CD4-positive, alpha-beta T cell treated with Interleukin-15 for 4 hours (primary cell): ENCODE measurements around the gene ZNF358.

ENCODE experiments used
- DNase-seq: peaks from one replicate; pipeline ENCODE4 v3.0.0-alpha.2; 2020; ENCODE audit warnings: low spot score

The ZNF358 gene

DNA sequence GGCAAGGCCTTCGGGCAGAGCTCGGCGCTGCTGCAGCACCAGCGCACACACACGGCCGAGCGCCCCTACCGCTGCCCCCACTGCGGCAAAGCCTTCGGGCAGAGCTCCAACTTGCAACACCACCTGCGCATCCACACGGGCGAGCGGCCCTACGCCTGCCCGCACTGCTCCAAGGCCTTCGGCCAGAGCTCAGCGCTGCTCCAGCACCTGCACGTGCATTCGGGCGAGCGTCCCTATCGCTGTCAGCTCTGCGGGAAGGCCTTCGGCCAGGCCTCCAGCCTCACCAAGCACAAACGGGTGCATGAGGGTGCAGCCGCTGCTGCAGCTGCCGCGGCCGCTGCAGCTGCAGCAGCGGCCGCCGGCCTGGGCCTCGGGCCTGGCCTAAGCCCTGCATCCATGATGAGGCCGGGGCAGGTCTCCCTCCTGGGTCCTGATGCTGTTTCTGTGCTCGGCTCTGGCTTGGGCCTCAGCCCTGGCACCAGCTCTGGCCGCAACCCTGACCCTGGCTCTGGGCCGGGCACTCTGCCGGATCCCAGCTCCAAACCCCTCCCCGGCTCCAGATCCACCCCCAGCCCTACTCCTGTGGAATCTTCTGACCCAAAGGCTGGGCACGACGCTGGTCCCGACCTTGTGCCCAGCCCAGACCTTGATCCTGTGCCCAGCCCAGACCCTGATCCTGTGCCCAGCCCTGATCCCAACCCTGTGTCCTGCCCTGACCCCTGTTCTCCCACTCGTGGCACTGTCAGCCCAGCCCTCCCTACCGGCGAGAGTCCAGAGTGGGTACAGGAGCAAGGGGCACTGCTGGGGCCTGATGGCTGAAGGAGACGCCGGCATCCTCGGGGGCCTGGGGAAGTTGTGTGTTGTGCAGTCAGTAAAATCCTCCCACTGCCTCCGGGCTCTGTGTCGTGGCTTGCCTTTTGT is 4.5 kb downstream of the ZNF358 start:
- DNase-seq: no peak

DNA sequence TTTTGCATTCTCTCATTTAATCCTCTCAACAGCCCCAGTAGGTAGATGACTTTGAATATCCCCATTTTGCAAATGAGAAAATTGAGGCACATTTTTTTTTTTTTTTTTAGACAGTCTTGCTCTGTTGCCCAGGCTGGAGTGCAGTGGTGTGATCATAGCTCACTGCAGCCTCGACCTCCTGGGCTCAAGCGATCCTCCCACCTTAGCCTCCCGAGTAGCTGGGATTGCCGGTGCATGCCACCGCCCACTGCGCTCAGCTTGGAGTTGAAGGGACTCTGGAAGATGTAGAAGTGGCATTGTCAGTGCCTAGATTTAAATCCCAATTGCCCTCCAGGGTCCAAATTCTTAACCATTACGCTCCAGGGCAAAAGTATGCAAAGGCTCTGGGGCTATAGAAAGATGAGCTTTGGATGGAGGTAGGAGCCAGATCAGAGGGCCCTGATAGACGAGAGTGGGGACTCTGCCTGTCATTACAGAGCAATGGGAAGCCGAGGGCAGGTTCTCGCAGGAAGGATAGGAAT is 5.7 kb downstream of the ZNF358 start:
- DNase-seq: no peak

DNA sequence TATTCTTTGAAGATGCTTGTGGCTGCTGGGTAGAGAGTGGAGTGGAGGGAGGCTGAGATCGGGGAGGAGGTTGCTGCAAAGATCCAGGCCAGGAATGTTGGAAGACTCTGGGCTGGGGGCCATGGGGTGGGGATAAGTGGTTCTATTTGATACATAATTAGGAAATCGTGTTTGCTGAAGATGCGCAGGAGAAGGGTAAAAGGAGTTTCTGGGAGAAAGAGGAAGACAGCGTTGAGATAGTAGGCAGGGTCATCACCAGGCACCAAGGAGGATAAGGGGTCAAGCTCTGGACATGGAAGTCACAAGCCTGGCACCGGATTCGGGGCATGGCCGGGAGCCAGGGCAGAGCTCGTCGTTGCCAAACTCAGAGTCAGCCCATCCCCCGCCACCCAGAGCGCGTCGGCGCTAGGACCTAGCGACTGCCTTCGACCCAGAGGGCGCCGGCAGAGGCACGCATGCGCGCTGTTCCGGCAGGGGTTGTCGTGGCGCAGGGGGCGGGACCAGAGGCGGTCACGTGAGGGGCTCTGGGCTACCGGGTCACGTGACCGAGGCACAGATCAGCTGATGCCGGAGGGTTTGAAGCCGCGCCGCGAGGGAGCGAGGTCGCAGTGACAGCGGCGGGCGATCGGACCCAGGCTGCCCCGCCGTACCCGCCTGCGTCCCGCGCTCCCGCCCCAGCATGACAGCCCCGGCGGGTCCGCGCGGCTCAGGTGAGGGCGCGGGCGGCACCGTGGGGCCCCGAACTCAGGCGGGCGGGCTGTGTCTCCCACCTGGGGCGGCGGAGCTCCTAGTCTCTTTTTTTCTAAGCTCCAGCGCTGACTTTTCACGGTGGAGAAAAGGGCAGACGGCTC is 6.4 kb downstream of the ZNF358 start, which contains the start of gene MCOLN1:
TSS of gene MCOLN1 (plus strand) at position 553 of the 851 bp plus-strand sequence. CDS start at position 680, 127 bp downstream.
- peak; percentile 99 for DNase-seq

DNA sequence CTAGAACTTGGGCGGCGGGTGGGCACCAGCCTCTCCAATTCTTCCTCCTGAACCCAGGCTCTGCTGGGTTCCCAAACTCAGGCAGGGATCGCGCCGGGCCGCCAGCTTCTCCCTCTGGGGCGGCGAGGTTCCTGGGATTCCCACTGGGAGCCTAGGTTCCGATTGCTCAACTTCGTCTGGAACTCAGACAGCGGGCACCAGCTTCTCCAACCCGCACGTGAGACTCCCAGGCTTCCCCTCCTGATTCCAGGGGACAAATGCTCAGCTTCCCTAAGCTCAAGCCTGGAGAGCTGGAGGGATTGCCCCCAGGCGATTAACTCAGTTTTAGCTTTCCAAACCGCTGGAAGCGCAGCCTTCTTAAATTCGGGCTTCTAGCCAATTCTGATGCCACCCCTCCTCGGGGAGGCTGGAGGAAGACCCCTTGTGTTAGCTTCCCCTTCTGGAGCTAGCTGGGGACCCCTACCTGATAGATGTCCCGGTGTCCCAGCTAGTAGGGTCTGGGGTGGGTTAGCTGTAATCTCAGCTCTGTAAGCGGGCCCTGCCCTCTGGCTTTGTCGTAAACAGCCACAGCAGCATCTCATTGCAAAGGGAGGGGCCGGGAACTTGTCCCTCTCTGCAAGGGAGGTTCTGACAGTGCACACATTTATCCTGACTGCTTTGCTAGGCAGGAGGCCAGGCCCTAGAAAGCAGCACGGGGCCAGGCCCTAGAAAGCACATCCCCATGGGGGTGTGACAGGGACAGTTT is 7.2 kb downstream of the ZNF358 start:
- no peak for DNase-seq

DNA sequence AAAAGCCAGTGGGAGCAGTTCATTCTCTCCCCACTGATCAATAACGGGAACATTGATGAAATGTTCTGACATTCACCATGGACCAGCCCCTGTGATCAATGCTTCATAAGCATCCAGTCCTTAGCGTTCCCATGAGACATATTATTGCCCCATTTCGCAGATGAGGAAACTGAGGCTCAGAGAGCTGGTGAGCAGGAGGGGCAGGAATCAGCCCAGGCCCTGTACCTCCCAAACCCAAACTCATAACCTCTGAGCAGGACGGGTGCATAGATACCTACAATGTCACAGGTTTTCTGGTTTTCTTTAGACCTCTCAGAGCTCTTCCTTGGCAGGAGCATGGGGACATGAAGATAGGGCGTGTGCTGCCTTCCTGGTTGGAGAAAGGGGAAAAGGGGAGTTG is 8.6 kb downstream of the ZNF358 start:
- no peak for DNase-seq

DNA sequence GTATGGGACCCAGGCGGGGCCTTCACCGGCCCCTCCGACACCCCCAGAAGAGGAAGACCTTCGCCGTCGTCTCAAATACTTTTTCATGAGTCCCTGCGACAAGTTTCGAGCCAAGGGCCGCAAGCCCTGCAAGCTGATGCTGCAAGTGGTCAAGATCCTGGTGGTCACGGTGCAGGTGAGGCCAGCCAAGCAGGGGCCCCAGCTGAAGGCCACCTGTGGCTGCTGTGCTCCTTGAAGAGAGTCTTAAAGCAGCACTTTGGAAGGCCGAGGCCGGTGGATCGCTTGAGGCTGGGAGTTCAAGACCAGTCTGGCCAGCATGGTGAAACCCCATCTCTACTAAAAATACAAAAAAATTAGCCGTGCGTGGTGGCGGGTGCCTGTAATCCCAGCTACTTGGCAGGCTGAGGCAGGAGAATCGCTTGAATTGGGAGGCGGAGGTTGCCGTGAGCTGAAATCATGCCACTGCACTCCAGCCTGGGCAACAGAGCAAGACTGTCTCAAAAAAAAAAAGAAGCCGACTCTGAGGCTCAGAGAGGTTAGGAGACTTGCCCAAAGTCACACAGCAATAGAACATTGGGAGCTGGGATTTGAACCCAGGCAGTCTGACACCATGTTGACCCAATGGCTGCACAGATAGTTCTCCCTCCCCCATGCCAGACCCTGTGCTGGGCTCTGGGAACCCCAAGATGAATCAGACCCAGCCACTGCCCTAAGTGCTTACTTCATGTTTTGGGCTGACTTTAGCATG is 9.3 kb downstream of the ZNF358 start:
- no peak for DNase-seq

DNA sequence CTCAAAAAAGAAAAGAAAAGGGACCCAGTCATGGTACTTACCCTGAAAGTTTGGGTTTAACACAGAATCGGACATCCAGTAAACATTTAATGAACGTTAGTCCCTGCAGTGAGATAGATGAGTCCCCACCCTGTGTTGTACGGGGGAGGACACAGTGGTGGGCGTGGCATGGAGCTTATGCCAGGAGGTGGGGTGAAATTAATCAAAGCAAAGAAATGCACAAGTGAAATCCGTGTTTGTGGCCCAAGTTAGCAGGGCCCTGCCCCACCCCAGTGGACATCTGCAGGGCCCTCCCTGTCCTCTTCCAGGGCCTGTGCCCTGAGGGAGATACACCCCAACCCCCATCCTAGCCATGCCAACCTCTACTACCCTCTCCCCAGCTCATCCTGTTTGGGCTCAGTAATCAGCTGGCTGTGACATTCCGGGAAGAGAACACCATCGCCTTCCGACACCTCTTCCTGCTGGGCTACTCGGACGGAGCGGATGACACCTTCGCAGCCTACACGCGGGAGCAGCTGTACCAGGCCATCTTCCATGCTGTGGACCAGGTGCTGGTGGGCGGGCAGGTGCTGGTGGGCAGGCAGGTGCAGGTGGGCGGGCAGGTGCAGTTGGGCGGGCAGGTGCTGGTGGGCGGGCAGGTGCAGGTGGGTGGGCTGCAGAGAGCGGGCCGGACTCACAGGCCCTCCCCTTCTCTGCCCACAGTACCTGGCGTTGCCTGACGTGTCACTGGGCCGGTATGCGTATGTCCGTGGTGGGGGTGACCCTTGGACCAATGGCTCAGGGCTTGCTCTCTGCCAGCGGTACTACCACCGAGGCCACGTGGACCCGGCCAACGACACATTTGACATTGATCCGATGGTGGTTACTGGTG is 10.4 kb downstream of the ZNF358 start:
- DNase-seq: no peak

DNA sequence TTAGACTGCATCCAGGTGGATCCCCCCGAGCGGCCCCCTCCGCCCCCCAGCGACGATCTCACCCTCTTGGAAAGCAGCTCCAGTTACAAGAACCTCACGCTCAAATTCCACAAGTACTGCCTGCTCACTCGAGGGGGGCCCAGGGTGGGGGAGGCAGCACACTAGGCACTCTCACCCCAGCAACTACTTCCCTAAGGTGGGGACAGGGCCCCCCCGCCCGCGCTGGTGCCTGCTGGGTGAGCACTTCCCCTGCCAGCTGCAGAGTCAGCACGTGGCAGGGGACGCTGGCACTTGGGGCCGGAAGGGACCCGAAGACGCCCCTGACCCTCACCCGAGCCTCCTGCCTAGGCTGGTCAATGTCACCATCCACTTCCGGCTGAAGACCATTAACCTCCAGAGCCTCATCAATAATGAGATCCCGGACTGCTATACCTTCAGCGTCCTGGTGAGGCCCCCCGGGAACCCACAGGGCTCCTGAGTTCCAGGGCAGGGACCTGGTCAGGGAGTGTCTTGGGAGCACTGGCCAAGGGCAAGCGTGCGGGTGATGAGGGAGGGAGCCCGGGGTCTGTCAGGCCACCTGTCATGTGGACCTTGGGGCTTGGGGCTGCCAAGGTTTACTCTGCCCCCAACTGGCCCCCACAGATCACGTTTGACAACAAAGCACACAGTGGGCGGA is 11.8 kb downstream of the ZNF358 start:
- no peak for DNase-seq

DNA sequence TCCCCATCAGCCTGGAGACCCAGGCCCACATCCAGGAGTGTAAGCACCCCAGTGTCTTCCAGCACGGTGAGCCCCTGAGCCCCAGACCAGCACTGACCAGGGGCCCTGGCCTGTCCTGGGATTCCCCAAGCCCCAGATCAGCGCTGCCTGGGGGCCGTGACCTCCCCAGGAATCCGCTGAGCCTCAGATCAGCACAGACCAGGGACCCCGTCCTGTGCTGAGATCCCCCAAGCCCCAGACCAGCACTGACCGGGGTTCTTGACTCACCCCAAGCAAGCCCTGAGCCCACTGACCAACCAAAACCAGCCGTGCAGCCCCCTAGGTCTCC is 12.3 kb downstream of the ZNF358 start:
- no peak for DNase-seq

DNA sequence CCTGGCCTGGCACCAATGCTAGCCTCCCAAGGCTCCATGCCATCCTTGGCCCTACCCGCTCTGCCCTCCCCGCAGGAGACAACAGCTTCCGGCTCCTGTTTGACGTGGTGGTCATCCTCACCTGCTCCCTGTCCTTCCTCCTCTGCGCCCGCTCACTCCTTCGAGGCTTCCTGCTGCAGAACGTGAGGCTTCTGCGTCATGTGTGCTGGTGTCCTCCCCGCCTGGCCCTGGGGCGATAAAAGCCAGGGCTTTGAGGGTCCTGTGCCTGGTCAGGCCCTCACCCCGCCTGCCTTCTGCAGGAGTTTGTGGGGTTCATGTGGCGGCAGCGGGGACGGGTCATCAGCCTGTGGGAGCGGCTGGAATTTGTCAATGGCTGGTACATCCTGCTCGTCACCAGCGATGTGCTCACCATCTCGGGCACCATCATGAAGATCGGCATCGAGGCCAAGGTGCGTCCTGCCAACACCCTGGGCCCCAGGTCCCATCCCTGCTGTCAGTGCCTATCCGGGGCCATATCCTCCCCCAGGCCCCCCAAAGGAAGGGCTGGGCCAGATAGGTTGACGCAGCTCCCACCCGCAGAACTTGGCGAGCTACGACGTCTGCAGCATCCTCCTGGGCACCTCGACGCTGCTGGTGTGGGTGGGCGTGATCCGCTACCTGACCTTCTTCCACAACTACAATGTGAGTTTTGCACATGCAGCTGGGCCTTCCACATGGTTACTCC is 12.8 kb downstream of the ZNF358 start:
- no peak for DNase-seq

DNA sequence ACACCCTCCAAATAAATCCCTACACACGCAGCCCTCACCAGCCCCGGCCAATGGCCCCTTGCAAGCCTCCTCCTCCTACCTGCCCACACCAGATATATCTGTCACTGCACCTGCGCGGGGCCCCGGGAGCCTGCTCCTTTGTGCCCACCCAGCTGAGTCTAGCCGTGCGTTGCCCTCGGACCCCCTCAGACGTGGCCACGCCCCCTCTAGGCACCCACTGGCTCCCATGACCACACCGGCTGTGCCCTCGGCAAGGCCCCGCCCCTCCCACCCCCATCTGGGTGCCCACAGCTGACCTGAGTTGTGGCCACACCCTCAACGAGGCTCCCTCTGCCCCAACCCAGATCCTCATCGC is 13.3 kb downstream of the ZNF358 start:
- no peak for DNase-seq

DNA sequence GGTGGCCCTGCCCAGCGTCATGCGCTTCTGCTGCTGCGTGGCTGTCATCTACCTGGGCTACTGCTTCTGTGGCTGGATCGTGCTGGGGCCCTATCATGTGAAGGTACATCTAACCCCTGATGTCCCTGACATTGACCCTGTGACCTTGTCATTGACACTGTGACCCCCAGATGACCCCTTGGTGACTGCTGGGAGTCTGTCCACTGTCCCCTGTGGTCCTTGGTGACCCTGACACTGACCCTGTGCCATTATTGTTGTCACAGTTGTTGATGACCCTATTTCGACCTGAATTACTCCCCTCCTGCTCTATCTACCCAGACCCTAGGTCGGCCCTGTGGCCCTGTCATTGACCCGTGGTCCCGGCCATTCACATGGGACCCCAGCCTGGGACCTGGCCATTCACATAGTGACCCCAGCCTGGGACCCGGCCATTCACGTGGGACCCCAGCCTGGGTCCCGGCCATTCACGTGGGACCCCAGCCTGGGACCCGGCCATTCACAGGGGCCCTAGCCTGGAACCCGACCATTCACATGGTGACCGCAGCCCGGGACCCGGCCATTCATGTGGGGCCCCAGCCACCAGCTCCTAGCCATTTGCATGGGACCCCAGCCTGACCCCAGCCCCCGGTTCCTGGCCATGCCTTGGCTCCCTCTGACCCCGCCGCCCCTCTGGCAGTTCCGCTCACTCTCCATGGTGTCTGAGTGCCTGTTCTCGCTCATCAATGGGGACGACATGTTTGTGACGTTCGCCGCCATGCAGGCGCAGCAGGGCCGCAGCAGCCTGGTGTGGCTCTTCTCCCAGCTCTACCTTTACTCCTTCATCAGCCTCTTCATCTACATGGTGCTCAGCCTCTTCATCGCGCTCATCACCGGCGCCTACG is 13.9 kb downstream of the ZNF358 start:
- no peak for DNase-seq

DNA sequence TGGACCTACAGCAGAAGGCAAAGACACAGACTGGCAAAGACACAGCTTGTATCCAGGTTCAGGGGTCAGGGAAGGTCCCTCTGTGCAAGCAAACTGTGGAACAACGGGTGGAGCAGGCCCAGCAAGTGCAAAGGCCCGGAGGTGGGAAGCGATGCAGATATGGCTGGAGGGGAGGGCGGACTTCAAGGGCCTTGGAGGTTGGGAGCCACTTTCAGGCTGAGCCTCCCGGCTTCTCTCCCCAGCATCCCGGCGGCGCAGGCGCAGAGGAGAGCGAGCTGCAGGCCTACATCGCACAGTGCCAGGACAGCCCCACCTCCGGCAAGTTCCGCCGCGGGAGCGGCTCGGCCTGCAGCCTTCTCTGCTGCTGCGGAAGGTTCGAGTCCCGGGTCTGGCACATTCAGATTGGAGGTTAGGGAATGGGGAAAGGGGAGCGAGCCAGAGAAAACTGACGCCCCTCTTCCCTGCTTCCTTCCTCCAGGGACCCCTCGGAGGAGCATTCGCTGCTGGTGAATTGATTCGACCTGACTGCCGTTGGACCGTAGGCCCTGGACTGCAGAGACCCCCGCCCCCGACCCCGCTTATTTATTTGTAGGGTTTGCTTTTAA is 17.5 kb downstream of the ZNF358 start:
- DNase-seq: no peak

DNA sequence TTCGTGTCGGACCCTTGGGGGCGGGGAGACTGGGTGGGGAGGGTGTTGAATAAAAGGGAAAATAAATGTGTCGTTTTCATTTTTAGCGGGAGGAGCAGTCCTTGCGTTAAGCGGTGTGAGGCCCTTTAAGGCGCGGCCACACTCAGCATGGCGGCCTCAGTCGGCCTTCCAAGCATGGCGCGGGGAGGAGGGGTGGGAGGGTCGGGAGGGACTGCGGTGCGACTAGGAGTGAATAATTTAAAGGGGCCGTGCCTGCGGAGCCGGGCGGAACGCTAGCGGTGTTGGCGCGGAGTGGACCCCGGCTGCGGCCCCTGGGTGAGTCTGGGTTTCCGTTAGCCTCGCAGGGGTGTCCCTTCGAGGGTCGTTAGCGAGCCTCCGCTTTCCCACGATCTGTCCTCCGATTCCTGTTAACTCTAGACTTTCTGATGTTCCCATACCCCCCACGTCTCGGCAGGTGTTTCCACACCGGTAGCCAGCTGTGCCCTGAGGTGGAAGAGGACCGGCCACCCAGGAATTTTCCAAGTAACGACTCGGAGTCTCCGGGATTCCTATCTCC is 18.1 kb downstream of the ZNF358 start:
- DNase-seq: peak; percentile 87

DNA sequence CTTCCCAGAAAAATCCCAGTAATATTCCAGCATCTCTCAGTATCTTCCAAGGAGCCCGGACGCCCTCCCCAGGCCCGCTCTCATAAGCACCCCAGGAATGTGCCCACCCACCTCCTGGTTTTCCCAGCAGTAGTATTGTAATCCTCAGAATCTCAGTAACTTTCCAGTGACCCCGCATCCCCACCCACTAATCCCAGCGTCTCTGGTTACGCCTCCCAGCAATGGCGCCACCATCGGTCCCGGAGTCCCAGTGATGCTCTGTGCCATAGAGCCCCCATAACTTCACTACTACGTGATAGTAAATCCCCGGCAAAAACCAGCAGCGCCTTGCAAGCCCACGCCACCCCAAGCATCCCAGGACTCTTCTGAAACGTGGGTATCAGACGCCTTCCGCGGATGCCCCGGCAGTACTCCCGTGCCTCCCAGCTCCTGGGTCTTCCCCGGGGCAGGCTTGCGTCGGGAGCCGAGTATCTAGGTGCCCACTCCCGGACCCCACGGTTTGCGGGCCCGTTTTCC is 18.7 kb downstream of the ZNF358 start:
- DNase-seq: peak; percentile 22

DNA sequence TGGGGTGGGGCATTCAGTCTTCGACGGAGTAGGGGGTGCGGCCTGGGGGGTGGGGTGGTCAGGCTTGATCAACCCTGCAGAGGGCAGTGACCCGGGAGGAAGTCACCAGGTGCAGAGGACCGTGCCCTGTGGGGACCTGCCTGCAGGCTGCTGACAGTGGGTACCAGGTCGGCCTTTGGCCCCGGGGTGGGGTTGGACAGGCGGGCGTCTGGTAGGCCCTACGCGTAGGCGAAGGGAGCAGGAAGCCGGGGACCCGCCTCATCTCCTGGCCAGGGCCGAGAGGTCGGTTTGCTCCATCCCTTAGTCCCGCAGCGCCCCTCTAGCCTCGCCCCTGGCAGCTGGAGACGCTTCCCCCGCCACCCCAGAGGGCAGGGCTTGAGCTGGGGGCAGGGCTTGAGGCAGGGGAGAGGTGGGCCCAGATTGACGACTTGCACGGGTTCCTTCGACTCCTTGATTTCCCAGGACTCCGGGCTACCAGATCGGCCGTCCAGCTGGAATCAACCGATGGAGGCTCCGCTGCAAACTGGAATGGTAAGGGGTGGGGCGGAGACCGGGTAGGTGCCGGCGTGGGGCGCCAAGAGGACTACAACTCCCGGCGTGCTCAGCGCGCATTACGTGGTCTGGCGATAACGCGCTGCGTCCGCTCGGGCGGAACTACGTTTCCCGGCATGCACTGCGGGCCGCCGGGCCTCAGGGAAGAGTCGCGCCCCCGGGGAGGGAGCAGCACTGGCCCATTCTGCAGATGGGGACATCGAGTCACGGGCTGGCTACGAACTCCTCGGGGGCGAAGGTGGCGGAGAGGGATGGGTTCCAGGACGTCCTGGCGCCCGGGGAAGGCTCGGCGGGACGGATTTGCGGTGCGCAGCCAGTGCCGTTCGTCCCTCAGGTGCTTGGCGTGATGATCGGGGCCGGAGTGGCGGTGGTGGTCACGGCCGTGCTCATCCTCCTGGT is 19.4 kb downstream of the ZNF358 start, which contains the start of gene PNPLA6:
TSS of gene PNPLA6 (plus strand) at position 671 of the 951 bp plus-strand sequence. CDS start at position 743, 72 bp downstream.
- DNase-seq: peak; percentile 88
